MM.1S (cell line): ENCODE data around the gene PIK3CG.

Experiments used
- EZH2 ChIP-seq: fragments of 300-600 bp; sonication (generic); optimal IDR thresholded peaks from 2 replicates; pipeline ENCODE3; 2017; ENCODE audit warnings: low read depth, mild to moderate bottlenecking, antibody characterized with exemption, low read length, mixed read lengths
- TF ChIP-seq, protein P1 (sequence below): fragments of 300-600 bp; sonication (generic); IDR thresholded peaks from 2 replicates; pipeline ENCODE4 v1.5.1; 2016; ENCODE audit warnings: antibody characterized with exemption, low read length, mixed read lengths

DNA sequence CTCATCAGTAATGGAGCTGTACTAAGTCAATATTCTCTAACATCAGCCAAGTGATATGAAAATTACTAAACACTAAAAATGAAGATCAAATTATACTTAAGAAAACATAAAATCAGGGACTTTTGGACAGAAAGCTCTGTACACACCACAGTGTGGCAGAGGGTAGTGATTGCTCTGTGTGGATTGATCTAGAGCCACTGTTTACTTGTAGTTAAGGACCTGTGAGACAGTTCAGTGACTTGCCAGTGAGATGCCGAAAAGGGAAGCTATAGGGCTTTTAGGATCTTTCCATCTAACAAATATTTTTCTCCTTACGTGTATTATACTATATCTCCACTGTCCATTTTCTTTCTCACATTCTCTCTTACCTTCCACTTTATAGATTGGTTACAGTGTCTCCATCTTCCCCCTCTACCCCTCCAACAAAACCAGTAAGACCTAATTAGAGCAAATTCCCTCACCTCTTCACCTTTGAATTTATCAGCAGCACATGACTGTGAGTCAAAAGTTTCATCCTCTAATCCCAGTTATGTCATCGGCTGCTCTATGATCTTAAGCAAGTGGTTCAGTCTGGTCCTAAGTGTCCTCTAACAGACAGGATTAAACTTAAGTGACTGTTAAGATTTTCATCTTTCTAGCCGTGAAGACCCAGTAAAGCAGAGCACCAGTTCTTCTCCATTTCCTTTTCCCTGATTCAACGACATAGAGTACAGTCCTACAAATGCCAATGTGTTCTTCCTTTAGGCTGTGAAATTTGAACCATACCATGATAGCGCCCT lies 6.9 kb downstream of the PIK3CG start:
- TF ChIP-seq, protein P1, sequence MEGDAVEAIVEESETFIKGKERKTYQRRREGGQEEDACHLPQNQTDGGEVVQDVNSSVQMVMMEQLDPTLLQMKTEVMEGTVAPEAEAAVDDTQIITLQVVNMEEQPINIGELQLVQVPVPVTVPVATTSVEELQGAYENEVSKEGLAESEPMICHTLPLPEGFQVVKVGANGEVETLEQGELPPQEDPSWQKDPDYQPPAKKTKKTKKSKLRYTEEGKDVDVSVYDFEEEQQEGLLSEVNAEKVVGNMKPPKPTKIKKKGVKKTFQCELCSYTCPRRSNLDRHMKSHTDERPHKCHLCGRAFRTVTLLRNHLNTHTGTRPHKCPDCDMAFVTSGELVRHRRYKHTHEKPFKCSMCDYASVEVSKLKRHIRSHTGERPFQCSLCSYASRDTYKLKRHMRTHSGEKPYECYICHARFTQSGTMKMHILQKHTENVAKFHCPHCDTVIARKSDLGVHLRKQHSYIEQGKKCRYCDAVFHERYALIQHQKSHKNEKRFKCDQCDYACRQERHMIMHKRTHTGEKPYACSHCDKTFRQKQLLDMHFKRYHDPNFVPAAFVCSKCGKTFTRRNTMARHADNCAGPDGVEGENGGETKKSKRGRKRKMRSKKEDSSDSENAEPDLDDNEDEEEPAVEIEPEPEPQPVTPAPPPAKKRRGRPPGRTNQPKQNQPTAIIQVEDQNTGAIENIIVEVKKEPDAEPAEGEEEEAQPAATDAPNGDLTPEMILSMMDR: no peak
- no peak for TF ChIP-seq EZH2
